GM12878 (cell line): ENCODE measurements around the gene PLEKHA1.

Source experiments
- CHD2 ChIP-seq: IDR thresholded peaks from 2 replicates; pipeline ENCODE4 v1.6.1; 2011; ENCODE audit warnings: low read depth, low read length, improper control_type of control experiment, borderline replicate concordance
- CHD4 ChIP-seq: fragments of 200-600 bp; sonication (generic); IDR thresholded peaks from 2 replicates; pipeline ENCODE4 v1.6.1; 2016; ENCODE audit warnings: mild to moderate bottlenecking
- CTCF ChIP-seq, 3 experiments: IDR thresholded peaks in 2 of 3; conservative IDR thresholded peaks in 1 of 3; 2 replicates each; pipeline ENCODE4 v1.5.1; 2011; ENCODE audit warnings: low read depth in 3 of 3, low read length in 3 of 3, mild to moderate bottlenecking in 3 of 3, control low read depth in 2 of 3, moderate library complexity in 2 of 3, inconsistent platforms in 1 of 3, mixed read lengths in 1 of 3; ENCODE audit not compliant: control insufficient read depth in 2 of 3, insufficient read depth in 1 of 3; ENCODE audit errors: extremely low read depth in 1 of 3
- EZH2 ChIP-seq: IDR thresholded peaks from 2 replicates; pipeline ENCODE4 v1.6.1; 2012; ENCODE audit warnings: low read depth, mild to moderate bottlenecking, control low read depth, inconsistent platforms, low read length, borderline replicate concordance; ENCODE audit not compliant: control insufficient read depth
- FOS ChIP-seq: IDR thresholded peaks from 3 replicates; pipeline ENCODE4 v1.6.1; 2011; ENCODE audit warnings: borderline replicate concordance; ENCODE audit not compliant: insufficient read length; ENCODE audit errors: extremely low read depth
- MEF2A ChIP-seq: IDR thresholded peaks from 2 replicates; pipeline ENCODE4 v1.6.1; 2011; ENCODE audit warnings: low read depth, mild to moderate bottlenecking, low read length, moderate library complexity; ENCODE audit not compliant: insufficient read depth
- TARDBP ChIP-seq: IDR thresholded peaks from 2 replicates; pipeline ENCODE4 v1.6.1; 2016; ENCODE audit warnings: borderline replicate concordance
- YY1 ChIP-seq: IDR thresholded peaks from 2 replicates; pipeline ENCODE4 v1.6.1; 2011; ENCODE audit warnings: low read depth, mild to moderate bottlenecking, low read length
- TF ChIP-seq, protein P1 (sequence below): fragments of 450-650 bp; IDR thresholded peaks from 2 replicates; pipeline ENCODE4 v1.6.1; 2017; ENCODE audit warnings: mild to moderate bottlenecking

- TF ChIP-seq EZH2, result no peak
- TF ChIP-seq, protein P1, sequence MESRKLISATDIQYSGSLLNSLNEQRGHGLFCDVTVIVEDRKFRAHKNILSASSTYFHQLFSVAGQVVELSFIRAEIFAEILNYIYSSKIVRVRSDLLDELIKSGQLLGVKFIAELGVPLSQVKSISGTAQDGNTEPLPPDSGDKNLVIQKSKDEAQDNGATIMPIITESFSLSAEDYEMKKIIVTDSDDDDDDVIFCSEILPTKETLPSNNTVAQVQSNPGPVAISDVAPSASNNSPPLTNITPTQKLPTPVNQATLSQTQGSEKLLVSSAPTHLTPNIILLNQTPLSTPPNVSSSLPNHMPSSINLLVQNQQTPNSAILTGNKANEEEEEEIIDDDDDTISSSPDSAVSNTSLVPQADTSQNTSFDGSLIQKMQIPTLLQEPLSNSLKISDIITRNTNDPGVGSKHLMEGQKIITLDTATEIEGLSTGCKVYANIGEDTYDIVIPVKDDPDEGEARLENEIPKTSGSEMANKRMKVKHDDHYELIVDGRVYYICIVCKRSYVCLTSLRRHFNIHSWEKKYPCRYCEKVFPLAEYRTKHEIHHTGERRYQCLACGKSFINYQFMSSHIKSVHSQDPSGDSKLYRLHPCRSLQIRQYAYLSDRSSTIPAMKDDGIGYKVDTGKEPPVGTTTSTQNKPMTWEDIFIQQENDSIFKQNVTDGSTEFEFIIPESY, result no peak
- no peak for TF ChIP-seq CHD4
- TF ChIP-seq CTCF (IDR thresholded peaks at IDR 0.05 in 2 of 3, conservative IDR thresholded peaks at IDR 0.05 in 1 of 3; ENCODE audit: control insufficient read depth in 2 of 3, extremely low read depth in 1 of 3, insufficient read depth in 1 of 3, low read depth in 3 of 3, low read length in 3 of 3), result no peak
- no peak for TF ChIP-seq TARDBP
- TF ChIP-seq YY1, result no peak
- TF ChIP-seq MEF2A, result no peak
- no peak for TF ChIP-seq CHD2
- TF ChIP-seq FOS, result no peak
Measured at GRCh38 chr10:122427280-122427679, 52.8 kb downstream of the PLEKHA1 start.
